ENCODE data around the gene SECTM1.

SECTM1 gene

DNA sequence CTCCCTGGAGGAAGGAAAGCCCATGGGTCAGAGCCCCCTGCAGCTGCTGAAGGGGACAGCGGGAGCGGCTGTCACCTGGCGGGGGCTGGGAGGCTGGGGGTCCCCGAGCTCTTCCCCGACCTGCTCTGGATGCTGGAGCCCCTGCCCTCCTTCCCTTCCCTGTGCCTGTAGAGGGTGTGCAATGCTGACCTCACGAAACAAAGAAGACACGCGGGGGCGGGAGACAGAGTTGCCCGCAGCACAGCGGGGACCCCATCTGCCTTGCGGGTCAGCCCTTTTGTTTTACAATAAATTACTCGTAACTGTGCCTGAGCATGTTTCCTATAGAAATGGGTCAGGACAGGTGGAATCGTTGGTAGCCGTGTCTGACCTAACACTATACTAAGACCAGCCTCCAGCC, 6.3 kb downstream of the SECTM1 start:
- no peak for DNase-seq

- no peak for DNase-seq
Measured at GRCh38 chr17:82325286-82326180, 8.0 kb downstream of the SECTM1 start.

DNA sequence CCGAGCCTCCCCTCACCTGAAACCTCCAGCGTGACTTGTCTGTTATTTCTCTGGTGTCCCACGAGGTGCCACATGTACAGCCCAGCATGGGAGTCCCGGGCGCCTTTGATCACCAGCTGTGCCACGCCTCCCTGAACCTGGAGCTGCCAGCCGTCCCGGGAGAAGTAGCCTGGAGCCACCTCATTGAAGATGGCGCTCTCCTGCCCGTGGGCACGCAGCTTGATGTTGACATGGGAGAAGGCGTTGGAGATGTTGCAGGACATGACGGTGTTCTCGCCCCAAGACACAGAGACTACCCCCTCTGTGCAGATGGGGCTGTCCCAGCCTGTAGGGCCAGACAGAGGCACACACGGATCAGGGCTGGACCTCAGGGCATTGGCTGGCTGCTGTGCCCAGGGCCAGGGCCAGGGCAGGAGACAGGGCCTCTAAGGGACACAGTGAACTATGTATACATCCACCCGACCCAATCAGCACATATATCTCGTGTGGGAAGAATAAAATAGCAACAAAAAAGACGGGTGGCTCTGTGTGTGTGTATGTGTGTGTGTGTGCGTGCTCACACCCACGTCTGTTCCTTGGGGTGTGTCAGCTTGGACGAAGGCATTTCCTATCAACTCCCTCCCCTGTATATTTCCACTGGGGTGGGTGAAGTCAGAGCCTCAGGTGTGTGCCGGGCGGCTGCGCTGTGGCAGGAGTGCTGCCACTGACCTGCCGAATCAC, 8.8 kb downstream of the SECTM1 start:
- DNase-seq: no peak

- DNase-seq: no peak
Measured at GRCh38 chr17:82323514-82324234, 9.9 kb downstream of the SECTM1 start.

- no peak for DNase-seq
Measured at GRCh38 chr17:82322526-82323453, 10.8 kb downstream of the SECTM1 start.

GRCh38 chr17:82321947-82322466, 11.6 kb downstream of the SECTM1 start:
- no peak for DNase-seq

DNA sequence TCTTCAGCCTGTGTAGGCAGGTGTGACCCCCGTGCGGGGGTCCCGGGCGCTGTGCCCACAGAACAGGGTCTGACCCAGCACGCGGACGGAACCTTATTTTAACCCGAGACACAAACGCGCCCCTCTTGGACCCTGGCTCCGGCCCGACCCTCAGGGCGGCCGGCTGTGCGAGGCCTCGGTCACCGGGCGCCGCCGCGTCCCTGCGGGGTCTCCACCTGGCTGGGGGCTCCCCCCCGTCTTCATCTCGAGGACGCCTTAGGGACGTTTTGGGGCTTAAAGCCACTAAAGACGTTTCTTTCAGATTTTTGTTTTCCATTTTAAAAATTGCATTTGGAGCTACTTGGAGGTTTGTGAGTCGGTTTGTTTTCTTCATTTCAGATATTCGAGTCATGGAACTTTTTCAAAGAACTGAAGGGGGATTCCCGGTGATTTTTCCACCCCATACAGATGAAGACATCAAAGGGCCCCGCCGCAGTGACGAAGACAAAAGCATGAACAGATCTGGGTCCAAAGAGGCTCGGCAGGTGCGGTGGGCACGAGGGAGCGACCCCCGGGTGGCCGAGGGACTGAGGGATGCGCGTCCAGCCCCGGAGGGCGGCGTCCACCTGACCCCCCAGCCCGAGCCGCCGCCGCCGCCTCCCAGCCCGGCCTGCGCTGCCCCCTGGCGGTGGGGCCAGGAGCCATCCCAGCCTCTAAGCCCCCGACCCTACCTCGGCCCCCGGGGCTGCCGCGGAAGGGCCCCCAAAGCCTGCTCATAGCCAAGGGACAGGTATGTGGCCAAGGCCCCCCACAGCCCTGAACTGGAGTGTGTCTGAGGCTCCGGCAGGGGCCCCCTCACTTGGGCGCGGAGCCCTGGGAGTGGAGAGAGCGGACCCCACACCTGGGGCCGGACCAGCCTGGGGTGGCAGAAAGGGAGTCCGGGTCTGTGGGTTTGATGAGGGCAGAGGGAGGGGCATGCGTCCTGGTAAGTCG, 12.3 kb downstream of the SECTM1 start:
- peak; percentile 89 for DNase-seq

GRCh38 chr17:82320140-82320840, 13.3 kb downstream of the SECTM1 start:
- DNase-seq: peak; percentile 54

DNA sequence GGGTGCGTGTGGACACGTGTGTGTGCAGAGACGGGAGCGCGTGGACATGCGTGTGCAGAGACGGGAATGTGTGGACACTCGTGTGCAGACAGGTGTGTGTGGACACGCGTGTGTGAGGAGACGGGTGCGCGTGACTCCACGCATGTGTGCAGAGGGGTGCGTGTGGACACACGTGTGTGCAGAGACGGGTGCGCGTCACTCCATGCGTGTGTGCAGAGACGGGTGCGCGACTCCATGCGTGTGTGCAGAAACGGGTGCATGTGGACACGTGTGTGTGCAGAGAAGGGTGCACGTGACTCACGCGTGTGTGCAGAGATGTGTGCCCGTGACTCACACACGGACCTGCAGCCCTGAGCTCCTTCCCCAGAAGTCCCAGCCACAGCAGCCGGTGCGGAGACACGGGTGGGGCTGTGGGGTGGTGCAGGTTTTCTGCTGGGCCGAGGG, 13.9 kb downstream of the SECTM1 start:
- DNase-seq: no peak

DNA sequence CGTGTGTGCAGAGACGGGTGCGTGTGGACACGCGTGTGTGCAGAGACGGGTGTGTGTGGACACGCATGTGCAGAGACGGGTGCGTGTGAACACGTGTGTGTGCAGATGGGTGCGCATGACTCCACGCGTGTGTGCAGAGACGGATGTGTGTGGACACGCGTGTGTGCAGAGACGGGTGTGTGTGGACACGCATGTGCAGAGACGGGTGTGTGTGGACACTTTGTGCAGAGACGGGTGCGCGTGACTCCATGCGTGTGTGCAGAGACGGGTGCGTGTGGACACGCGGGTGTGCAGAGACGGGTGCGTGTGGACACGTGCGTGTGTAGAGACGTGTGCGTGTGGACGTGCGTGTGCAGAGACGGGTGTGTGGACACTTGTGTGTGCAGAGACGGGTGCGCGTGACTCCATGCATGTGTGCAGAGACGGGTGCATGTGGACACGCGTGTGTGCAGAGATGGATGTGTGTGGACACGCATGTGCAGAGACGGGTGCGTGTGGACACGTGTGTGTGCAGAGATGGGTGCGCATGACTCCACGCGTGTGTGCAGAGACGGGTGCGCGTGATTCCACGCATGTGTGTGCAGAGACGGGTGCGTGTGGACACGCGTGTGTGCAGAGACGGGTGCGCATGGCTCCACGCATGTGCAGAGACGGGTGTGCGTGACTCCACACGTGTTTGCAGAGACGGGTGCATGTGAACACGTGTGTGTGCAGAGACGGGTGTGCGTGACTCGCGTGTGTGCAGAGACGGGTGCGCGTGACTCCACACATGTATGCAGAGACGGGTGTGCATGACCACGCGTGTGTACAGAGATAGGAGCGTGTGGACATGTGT, 14.6 kb downstream of the SECTM1 start:
- no peak for DNase-seq

- DNase-seq: no peak
Measured at GRCh38 chr17:82318169-82318498, 15.4 kb downstream of the SECTM1 start.

- DNase-seq: peak; percentile 87
Measured at GRCh38 chr17:82317394-82318168, 16.0 kb downstream of the SECTM1 start, which contains the start of gene CD7. Gene CD7 (minus strand): TSS chr17:82317608. CDS start chr17:82317495, 113 bp downstream.

DNA sequence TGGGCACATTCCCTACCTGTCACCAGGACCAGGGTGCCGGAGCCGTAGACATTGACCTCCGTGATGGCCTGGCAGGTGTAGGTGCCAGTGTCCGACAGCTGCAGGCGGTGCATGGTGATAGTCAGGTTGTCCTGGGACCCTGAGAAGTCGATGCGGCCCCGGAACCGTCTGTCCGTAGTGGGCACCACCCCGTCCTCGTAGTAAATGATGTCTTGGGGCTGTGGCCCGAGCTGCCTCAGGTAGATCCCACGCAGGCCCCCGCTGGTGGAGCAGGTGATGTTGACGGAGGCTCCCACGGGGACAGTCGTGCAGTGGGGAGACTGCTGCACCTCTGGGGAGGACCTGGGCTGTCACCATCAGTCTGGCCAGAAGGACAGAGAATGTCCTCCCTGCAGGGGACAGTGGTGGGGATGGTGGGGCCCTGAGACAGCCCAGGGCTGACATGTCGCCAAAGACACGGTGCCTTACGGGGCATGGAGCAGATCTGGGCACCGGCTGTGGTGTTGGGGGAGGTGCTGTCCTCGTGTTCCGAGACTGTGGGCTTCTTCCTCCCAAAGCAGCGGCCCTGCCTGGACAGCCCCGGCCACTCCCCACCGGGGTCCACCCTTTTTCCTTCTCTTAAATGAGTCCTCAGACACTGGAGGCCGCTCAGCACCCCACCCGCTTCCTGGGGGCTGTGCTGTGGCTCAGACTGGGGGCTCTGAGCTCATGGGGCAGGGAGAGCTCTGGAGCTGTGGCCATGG, 16.7 kb downstream of the SECTM1 start:
- no peak for DNase-seq

DNA sequence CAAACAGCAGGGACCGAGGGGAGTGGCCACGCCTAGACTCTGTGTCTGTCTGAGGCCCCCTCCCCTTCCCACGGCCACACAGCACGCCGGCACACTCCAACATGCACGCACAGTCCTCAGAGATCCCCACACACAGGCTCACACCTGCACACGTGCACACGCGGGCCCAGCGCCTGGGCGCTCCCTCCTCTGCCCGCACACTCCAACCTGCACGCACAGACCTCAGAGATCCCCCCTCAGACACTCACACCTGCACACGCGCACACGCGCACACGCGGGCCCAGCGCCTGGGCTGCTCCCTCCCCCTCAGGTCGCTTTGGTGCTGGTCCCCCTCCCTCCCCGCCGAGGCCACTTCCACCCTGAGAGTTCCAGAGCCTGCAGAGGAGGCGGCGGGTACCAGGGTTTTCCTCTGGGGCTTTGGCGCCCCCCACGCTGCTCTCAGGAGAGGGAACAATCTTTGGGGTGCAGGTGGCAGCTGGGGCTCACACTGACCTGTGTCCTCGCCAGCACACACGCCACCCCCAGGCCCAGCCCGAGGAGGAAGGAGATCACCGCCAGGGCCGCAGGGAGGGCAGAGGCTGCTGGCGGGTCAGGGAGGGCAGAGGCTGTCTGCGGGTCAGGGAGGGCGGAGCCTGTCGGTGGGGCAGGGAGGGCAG, 17.7 kb downstream of the SECTM1 start:
- DNase-seq: no peak

GRCh38 chr17:82314727-82315605, 18.6 kb downstream of the SECTM1 start:
- no peak for DNase-seq
